GM21515 (cell line): ENCODE measurements around the gene RASSF1.

Experiments
- ATAC-seq: cut with Tn5 transposase; IDR thresholded peaks from one replicate; pipeline ENCODE4 v1.9.1; 2021; ENCODE audit not compliant: unreplicated experiment

The RASSF1 gene, protein sequence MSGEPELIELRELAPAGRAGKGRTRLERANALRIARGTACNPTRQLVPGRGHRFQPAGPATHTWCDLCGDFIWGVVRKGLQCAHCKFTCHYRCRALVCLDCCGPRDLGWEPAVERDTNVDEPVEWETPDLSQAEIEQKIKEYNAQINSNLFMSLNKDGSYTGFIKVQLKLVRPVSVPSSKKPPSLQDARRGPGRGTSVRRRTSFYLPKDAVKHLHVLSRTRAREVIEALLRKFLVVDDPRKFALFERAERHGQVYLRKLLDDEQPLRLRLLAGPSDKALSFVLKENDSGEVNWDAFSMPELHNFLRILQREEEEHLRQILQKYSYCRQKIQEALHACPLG

GRCh38 chr3:50340448-50341329, at the start of gene RASSF1:
Gene RASSF1 (minus strand): TSS chr3:50340836. CDS start chr3:50340805, 31 bp downstream.
- no peak for ATAC-seq

GRCh38 chr3:50389414-50389767, 48.8 kb upstream of the RASSF1 start:
- ATAC-seq, result no peak

GRCh38 chr3:50388720-50389413, 48.2 kb upstream of the RASSF1 start:
- ATAC-seq, result no peak

- no peak for ATAC-seq
These were observed 47.5 kb upstream of the RASSF1 start for GRCh38 chr3:50388016-50388719.

- no peak for ATAC-seq
These were observed 45.1 kb upstream of the RASSF1 start for GRCh38 chr3:50385754-50386153.

DNA sequence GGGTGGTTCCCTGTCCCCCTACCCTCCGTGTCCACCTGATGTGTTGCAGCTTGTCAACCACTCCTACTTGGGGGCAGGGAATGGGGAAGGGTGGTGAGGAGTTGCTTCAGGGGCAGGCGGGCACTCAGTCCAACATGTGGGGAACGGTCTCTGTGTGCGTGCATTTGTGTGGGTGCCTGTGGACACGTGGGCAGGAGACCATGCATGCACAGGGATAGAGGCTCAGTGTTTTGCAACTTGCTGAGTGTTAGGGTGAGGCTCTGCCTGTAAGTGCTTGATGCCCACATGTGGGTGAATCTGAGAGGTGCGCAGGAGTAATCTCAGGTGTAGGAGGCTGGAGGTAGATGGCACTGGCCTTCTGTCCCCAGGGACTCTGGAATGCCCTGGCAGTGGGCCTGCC, 43.1 kb upstream of the RASSF1 start:
- no peak for ATAC-seq

DNA sequence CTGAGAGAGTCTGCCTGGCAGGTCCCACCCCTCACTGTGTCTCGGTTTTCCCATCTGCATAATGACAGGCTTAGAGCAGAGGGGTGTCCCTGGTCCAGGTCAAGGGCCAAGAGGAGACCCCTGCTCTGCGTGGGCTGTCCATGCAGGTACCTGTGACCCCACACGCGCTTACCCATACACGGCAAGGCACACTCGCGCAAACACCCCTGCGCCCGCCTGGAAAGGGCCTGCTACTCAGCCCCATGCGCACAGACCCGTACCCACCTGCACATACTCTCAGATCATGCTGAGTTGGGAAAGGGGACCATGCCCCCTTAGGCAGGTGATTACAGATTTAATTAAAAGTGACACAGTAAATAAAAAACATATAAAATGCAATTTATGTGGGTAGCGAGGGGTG, 42.1 kb upstream of the RASSF1 start:
- no peak for ATAC-seq

DNA sequence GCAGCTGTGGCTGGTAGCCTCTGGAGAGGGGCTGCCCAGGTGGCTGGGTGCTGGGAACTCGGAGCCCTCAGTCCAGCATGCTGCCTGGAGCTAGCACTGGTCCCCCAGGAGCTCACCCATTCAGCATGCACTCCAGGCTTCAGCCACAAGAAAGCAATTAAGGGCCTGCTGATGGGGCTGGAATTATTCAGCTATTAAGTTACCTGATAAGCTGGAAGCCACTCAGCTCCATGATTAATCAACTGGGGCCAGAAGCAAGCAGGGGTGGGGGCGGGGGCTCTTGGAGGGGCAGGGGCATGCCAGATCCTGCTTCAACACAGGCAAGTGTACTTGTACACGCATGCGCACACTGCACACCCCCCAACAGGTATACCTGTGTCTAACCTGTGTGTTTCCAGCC, 40.7 kb upstream of the RASSF1 start:
- no peak for ATAC-seq

GRCh38 chr3:50380405-50381085, 39.9 kb upstream of the RASSF1 start:
- ATAC-seq, result no peak

- no peak for ATAC-seq
These were observed 38.1 kb upstream of the RASSF1 start for GRCh38 chr3:50378757-50379156.

GRCh38 chr3:50378024-50378423, 37.4 kb upstream of the RASSF1 start:
- ATAC-seq, result no peak

DNA sequence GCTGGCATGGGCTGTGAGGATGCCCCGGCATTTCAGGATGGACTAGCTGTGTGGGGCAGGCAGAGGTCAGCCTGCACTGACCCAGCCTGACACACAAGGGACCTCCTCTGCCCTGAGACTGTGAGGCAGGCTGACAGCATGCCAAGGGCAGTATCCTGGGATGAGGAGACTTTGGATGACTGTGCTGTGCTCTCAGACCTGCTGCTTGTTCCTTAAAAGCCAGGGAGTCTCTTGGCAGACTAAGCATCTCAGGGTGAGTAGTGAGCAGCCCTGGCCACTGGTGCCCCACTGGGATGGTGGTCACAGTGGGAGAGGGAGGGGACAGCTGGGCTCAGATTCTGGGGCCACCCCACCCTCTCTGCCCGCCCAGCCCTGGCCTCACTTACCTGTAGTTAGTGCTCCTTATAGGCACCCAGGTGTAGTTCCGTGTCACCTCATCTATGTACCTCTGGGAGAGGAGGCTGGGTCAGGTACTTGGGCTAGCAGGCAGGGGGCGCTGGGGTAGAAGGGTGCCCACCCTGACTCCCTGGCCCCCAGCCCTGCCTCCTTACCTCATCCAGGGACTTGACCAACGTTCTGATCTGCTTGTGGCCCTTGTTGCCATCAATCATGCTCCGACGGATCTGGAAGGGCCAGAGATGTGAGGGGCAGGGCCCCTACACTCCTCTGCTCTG, 34.8 kb upstream of the RASSF1 start:
- ATAC-seq, result no peak

GRCh38 chr3:50374363-50375257, 34.0 kb upstream of the RASSF1 start:
- ATAC-seq, result no peak

DNA sequence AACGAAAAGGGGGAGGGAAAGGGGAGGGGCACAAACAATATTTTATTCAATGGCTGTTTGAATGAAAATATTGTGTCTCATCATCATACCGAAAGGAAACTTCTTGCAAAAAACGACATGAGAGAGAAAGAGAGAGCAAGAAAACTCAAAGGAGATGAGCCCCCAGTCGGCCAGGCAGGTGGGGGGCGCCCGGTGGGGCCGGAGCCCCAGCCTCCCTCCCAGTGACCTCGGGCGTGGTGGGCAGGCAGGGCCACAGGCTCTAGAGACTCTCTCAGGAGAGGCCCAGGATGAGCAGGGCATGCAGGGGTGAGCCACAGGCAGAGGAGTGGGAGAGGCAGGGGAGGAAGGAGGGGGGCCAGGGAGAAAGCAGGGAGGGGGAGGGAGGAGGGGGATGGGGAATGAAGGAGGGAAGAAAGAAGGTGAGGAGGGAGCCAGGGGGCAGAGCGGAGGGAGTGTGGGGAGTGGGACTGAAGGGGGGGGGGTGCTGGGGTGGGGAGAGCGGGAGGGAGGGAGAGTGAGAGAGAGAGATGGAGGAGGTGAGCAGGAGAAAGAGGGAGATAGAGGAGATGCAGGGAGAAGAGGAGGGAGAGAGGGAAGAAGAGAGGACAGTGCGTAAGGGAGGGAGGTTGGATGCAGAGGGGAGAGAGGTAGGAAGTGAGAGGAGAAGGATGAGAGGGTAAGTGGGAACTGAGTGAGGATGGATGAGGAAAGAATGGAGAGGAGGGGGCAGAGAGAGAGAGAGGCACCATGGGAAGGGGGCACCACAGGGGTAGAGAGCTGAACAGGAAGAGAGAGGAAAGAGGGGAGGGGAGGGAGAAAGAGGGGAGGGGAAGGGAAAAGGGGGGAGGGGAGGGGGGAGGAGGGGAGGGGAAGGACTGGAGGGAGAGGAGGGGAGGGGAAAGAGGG, 32.8 kb upstream of the RASSF1 start:
- ATAC-seq, result no peak

DNA sequence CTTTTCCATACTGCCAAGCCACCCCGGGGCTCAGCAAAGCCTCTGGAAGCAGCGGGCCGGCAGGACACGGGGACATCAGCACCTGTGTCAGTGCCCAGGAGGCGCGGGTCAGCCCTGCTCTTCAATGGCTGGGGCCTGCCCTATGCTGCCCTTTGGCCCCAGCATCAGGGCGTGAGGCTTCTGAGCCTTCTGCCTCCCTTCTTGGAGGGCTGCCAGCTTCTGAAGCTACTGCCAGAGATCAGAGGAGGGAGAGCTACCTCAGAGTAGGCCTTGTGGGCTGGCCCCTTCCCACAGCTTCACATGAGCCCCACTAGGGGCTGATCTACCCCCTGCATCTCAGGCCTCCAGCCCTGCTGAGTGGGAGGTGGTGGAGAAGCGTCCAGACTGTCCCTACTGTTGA, 31.7 kb upstream of the RASSF1 start:
- ATAC-seq, result no peak

DNA sequence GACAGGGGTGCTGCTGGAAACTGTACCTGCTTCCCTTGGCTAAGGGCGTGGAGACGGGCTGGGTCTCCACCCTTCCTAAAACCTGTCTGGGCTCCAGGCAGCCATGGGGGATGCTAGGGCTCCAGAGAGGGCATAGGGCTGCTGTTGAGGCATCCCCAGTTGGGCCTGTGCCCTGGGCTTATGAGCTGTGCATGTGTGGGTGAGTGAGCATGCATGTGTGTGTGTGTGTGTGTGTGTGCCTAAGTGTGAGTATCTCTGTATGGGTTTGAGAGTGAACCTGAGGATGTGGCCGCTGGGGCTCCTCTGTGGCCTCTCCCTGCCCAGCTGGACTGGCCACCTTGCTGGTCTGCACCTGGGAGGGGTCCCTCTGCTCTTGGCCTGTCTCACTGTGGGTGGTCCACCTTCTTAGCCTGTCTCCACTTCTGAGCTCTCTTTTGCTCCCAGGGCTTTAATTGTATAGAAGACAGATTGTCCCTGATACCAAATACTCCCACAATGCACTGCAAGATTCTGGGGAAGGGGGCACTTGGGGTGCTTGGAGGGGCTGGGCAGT, 30.6 kb upstream of the RASSF1 start:
- no peak for ATAC-seq

GRCh38 chr3:50370594-50370993, 30.0 kb upstream of the RASSF1 start:
- no peak for ATAC-seq
